WI38 (cell line): ENCODE results near the gene CCL8.

Source experiments
- H3K4me3 ChIP-seq: 2 replicates; pipeline ENCODE4 v1.5.1; 2011; ENCODE audit warnings: low read depth, mild to moderate bottlenecking, control low read depth, low read length
- CTCF ChIP-seq: IDR thresholded peaks from 2 replicates; pipeline ENCODE4 v1.5.1; 2012; ENCODE audit warnings: low read depth, mild to moderate bottlenecking, control low read depth, low read length

The CCL8 gene

GRCh38 chr17:34341916-34342315, 22.7 kb downstream of the CCL8 start:
- TF ChIP-seq CTCF, result no peak
- no peak overlapping the region for H3K4me3 ChIP-seq

- TF ChIP-seq CTCF, result no peak
These were observed 27.8 kb downstream of the CCL8 start for GRCh38 chr17:34347063-34347462.

GRCh38 chr17:34349751-34350150, 30.5 kb downstream of the CCL8 start:
- no peak overlapping the region for H3K4me3 ChIP-seq
- TF ChIP-seq CTCF, result no peak

More at GRCh38 chr17:34347063-34347462, 27.8 kb downstream of the CCL8 start:
- no peak overlapping the region for H3K4me3 ChIP-seq

- no peak for TF ChIP-seq CTCF
- H3K4me3 ChIP-seq, result no peak overlapping the region
These were observed 31.9 kb downstream of the CCL8 start for GRCh38 chr17:34351096-34351495.

- TF ChIP-seq CTCF, result no peak
- no peak overlapping the region for H3K4me3 ChIP-seq
These were observed 33.0 kb downstream of the CCL8 start for GRCh38 chr17:34352191-34352590.

- no peak for TF ChIP-seq CTCF
- no peak overlapping the region for H3K4me3 ChIP-seq
These were observed 35.4 kb downstream of the CCL8 start for GRCh38 chr17:34354637-34355036.

- H3K4me3 ChIP-seq, result no peak within 1 kb of the TSS
- TF ChIP-seq CTCF, result no peak
These were observed 37.0 kb downstream of the CCL8 start, which contains the start of gene CCL13 for GRCh38 chr17:34356194-34356593. Gene CCL13, plus strand, starts transcription at chr17:34356480. Its CDS starts 47 bp downstream, at chr17:34356527.
